Cerebellar cortex (tissue), 1 donor: Measurements from ENCODE around the gene GLT8D2.
"Not testable (repeated sequence)": the region's sequence is repeated elsewhere in the genome, so short reads cannot be mapped to it uniquely, and the experiment has no call there.

Experiments
- DNase-seq: peaks from one replicate; pipeline ENCODE4 v3.0.0-alpha.2; 2015; ENCODE audit warnings: low spot score

Gene GLT8D2

DNA sequence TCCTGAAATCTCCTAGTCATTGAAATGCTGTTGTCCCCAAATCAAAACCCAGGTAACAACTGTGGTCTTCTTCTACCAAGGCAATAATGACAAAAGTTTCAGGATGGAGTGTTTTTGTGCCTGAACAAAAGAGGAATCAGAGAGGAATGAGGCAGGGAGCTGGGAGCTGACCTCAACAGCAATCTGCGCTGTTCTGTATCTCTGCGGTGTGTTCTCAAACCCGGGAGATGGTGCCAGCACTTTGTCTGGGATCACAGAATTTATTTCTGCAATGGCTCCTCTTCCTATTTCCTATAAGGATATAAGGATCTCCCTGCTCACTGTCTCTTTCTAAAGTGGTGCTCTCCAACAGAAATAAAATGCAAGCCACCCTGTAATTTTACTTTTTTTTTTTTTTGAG lies 449 bp upstream of the GLT8D2 start:
- no peak for DNase-seq

DNA sequence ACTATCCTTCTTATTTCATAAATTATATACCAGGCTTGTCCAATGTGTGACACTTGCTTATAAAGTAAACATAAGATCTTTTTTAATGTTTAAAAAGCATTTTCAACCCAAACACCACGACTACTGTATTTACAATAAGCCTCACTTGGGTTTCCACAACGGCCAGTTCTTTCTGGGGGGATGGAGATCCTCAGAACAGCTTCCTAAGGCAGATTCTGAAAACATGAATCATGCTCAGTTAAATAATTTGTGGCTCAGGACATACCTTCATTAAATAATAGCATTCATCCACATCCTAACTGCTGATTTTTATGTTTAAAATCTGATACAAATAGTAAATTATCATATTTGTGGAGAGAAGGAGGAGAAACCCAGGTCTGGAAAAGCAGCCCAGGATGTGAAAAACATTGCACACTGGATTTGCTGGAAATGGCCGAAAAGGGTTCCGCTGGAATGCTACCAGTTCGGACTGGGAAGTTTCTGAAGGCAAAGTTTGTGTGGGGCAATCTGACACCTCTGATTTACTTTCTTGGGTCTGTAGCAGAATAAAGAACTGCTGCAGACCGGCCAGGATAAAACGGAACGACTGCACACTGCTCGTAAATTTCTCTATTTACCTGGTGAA lies 597 bp downstream of the GLT8D2 start:
- DNase-seq, result no peak

- no peak for DNase-seq
Measured at GRCh38 chr12:104048811-104049210, 1.2 kb downstream of the GLT8D2 start.

DNA sequence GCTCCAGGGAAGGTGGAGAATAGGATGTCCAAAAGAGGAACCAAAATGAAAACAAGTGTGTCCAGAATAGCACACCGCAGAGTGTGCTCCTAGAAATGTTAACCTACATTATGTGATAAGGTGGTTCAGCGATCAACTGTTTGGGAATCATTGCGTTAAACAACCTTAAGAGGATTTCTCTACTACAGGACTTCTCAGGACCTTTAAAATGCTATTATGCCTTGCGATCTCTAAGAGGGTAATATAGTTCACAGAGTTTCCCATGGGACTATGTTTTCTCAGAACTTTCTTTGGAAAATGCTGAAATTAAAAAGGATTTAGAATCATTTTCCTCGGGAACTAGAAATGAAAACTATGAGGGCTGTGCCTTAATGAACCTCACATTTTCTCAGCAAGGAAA lies 1.8 kb downstream of the GLT8D2 start:
- no peak for DNase-seq

DNA sequence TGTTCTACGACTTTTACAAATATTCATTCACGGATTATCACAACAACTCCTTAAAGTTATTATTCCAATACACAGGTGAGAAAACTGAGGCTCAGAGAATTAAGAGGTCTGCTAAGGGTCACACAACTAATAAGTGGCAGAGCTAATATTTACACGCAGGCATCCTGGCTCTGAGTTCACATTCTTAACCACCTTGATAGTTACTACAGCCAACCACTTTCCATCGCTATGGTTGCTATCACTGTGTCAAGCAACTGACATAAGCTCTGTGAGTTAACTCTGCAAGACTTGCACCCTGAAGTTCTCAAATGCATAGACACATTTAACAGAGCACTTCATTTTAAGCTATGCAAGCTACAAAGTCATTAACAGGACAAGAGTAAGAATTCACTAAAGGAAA lies 3.7 kb downstream of the GLT8D2 start:
- DNase-seq, result no peak

DNA sequence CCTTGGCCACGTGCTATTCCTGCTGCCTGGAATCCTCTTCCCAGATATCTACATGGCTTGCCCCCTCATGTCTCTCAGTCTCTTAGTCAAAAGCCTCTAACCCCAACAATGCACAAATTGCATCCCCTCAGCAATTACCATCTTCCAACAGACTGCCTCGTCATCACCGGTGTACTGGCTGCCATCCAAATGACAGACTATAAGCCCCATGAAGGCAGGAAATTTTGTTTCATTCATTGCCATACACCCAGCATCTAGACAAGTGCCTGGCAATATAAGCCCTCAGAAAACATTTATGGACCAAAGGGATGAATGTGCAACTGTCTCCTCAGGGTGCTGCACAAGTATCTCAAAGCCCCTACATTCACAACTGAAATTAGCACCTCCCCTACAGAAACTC lies 5.8 kb downstream of the GLT8D2 start:
- DNase-seq, result no peak

- no peak for DNase-seq
Measured at GRCh38 chr12:104042580-104042979, 7.4 kb downstream of the GLT8D2 start.

DNA sequence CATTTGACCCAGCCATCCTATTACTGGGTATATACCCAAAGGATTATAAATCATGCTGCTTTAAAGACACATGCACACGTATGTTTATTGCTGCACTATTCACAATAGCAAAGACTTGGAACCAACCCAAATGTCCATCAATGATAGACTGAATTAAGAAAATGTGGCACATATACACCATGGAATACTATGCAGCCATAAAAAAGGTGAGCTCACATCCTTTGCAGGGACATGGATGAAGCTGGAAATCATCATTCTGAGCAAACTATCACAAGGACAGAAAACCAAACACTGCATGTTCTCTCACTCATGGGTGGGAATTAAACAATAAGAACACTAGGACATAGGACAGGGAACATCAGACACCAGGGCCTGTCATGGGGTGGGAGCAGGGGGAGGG lies 10.2 kb downstream of the GLT8D2 start:
- DNase-seq, result not testable (repeated sequence)

DNA sequence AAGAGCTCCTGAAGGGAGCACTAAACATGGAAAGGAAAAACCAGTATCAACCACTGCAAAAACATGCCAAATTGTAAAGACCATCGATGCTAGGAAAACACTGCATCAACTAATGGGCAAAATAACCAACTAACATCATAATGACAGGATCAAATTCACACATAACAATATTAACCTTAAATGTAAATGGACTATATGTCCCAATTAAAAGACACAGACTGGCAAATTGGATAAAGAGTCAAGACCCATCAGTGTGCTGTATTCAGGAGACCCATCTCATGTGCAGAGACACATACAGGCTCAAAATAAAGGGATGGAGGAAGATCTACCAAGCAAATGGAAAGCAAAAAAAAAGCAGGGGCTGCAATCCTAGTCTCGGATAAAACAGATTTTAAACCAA lies 13.8 kb downstream of the GLT8D2 start:
- not testable (repeated sequence) for DNase-seq

DNA sequence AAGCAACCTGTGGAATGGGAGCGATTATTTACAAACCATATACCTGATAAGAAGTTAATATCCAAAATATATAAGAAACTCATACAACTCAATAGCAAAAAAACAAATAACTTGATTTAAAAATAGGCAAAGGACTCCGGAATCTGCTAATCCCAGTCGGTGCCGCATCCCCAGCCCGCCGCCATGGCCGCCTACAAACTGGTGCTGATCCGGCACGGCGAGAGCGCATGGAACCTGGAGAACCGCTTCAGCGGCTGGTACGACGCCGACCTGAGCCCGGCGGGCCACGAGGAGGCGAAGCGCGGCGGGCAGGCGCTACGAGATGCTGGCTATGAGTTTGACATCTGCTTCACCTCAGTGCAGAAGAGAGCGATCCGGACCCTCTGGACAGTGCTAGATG lies 19.4 kb downstream of the GLT8D2 start:
- DNase-seq, result not testable (repeated sequence)

DNA sequence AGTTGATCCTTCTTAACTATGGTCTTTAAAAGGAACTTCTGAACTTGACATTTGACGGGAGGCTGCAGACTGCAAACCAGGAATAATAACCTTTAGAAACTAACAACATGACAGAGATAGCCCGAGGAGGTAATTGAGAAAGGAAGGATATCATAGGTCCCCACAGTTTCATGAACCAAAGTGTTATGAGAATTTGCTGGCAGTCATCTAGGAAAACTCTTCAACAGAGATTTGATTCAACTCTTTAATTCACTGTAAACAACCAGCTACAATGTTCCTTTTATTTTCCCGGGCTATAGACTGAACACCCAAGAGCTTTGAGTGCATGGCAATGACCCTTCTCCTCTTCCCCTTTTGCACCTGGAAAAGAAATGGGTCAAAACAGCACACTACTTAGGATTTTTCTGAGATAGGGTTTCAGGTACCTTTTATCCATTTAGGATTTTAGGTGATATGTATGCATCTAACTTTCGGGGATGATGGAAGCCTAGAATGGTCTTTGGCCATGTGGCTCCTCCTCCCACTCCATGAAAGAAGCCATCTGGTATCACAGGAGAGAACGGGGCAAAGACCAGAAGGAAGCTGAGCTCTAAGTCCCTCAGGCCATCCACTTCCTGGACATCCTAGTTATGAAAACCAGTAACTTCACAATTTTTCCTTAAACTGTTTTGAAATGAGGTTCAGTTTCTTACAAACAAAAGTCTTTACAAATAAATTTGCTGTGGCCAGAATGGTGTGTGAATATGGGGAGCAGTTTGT lies 23.0 kb downstream of the GLT8D2 start:
- no peak for DNase-seq

GRCh38 chr12:104025771-104026170 lies 24.2 kb downstream of the GLT8D2 start:
- DNase-seq, result no peak

- DNase-seq, result no peak
Measured at GRCh38 chr12:104024348-104024747, 25.6 kb downstream of the GLT8D2 start.

DNA sequence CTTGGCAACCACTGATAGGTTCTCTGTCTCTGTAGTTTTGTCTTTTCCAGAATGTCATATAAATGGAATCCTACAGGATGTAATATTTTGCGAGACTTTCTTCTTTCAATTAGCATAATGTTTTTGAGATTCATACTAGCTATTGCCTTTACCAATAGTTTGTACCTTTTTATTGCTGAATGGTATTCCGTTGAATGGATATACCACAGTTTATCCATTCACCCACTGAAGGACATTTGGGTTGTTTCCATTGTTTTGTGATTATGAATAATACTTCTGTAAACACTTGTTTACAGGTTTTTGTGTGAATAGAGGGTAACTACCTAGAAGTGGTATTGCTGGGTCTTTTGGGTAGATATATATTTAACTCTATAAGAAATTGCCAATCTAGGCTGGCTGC lies 26.3 kb downstream of the GLT8D2 start:
- no peak for DNase-seq

DNA sequence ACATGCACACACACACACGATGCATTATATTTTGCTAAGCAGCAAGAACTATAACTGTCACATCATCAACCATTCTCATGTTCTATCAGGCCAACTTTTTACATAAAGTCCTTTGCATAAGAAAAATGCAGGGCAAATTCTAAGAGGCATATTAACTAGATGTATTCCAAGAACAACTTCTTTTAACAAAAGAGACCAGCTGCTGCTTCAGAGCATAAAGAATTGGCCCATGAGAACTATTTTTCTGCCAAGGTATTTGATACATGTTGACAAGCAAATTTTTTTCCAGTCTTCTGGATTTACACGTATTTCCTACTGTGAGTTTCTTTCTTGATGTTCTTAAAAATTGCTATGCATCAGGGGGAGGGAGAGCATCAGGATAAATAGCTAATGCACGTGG lies 27.2 kb downstream of the GLT8D2 start:
- no peak for DNase-seq

- DNase-seq, result not testable (repeated sequence)
Measured at GRCh38 chr12:104021862-104022261, 28.1 kb downstream of the GLT8D2 start.

- no peak for DNase-seq
Measured at GRCh38 chr12:104012331-104012730, 37.7 kb downstream of the GLT8D2 start.

GRCh38 chr12:104011253-104011652 lies 38.7 kb downstream of the GLT8D2 start:
- no peak for DNase-seq

GRCh38 chr12:104010606-104011169 lies 39.3 kb downstream of the GLT8D2 start:
- no peak for DNase-seq

DNA sequence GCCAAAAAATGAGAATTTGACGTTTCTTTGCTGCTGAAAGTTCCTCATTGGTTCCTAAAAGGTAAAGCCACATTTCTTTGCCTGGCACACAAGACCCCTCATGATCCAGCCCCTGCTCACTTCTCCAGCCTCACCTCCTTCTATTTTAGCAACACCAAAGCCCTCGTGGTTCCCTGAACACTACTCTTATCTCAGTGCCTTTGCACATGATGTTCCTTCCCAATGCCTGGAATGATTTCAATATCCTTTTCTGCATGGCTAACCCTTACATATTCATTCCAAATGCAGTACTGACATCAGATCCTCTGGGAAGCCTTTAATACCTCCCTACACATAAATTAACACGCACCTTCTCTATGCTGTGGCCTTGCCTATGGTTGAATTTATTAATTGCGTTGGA lies 39.9 kb downstream of the GLT8D2 start:
- no peak for DNase-seq

GRCh38 chr12:104006929-104007328 lies 43.1 kb downstream of the GLT8D2 start:
- DNase-seq, result no peak

GRCh38 chr12:104003596-104003995 lies 46.4 kb downstream of the GLT8D2 start:
- DNase-seq, result no peak

- DNase-seq, result no peak
Measured at GRCh38 chr12:104002686-104003085, 47.3 kb downstream of the GLT8D2 start.
